ENCODE results near the gene GMEB1. TPM values are rescaled to one million over a fixed set of nuclear protein-coding genes. Genes with fewer than 3 reads are reported as not detected.
A peak's percentile ranks its signal among the peaks of the same experiment; 100 is the strongest.

Gene GMEB1
- total RNA-seq, 1 experiment from 2014 or later: 5.2 TPM

- Histone ChIP-seq H3K9ac (ENCODE audit: low read length) (peak overlapping the region; percentile 98), H3K36me3 (ENCODE audit: low read depth, low read length) (peaks cover 38% of the 10 kb centered on the region), H4K20me1 (ENCODE audit: low read length) (peaks cover 38% of the 10 kb centered on the region), H3K9me3 (ENCODE audit: low read length) (no peaks in the 10 kb centered on the region), H3K27ac (ENCODE audit: low read length) (peak overlapping the region; percentile 70), H3K27me3 (ENCODE audit: low read length) (no peaks in the 10 kb centered on the region), H3K9me2 (replicated peaks; ENCODE audit: low read length) (no peaks in the 10 kb centered on the region), H2AFZ (ENCODE audit: low read length) (peak overlapping the region; percentile 70), H3K4me2 (ENCODE audit: low read length) (peak overlapping the region; percentile 83), H3F3A (ENCODE audit: low read length, unreplicated experiment) (no peaks in the 10 kb centered on the region), H3K4me1 (ENCODE audit: insufficient read depth, low read length) (peaks cover 21% of the 10 kb centered on the region), H3K4me3 (ENCODE audit: low read length) (peak overlapping the region; percentile 90), H3K79me2 (ENCODE audit: low read length) (peaks cover 58% of the 10 kb centered on the region)
- ChIA-PET POLR2A (ENCODE audit: unreplicated experiment) (interaction anchor here (0.8 to 1.3 kb wide), 5 partner anchors 13 to 875 kb away, joined by 4 to 32 read pairs (median 4); partner anchors contain the start of genes GMEB1, RNU11 and TAF12), CTCF (interaction anchor here (0.5 to 1.2 kb wide), 18 partner anchors 9 to 483 kb away, joined by 3 to 29 read pairs (median 6); partner anchors contain the start of gene TAF12)
- peak; percentile 9 for ATAC-seq
- peak; percentile 41 for DNase-seq
- intact Hi-C loops (cut with micrococcal nuclease): loop anchor here (2.0 kb wide), 1 partner anchor 89 kb away; the partner anchor contains the start of gene RNU11
- BruUV-seq (replicated peaks): TSS peak; percentile 37
- TF ChIP-seq EZH2 (IDR thresholded peaks at IDR 0.05; ENCODE audit: low read length, unreplicated experiment) (no peak), CTCF (conservative IDR thresholded peaks at IDR 0.05; ENCODE audit: low read depth, low read length) (no peak), EZH2phosphoT487 (IDR thresholded peaks at IDR 0.05; ENCODE audit: borderline replicate concordance, low read length) (no peak)
Observed at GRCh38 chr1:28737307-28738132, 68.9 kb downstream of the GMEB1 start.

GRCh38 chr1:28740118-28740517, 71.5 kb downstream of the GMEB1 start:
- ATAC-seq (no peak), DNase-seq (no peak)
- no TSS peak for BruUV-seq (replicated peaks)
- Histone ChIP-seq H3K4me1 (ENCODE audit: insufficient read depth, low read length) (peaks cover 24% of the 10 kb centered on the region), H4K20me1 (ENCODE audit: low read length) (peaks cover 54% of the 10 kb centered on the region), H3K27me3 (ENCODE audit: low read length) (no peaks in the 10 kb centered on the region), H3F3A (ENCODE audit: low read length, unreplicated experiment) (no peaks in the 10 kb centered on the region), H2AFZ (ENCODE audit: low read length) (no peak overlapping the region), H3K79me2 (ENCODE audit: low read length) (peaks cover 84% of the 10 kb centered on the region), H3K27ac (ENCODE audit: low read length) (no peak overlapping the region), H3K9me2 (replicated peaks; ENCODE audit: low read length) (no peaks in the 10 kb centered on the region), H3K9me3 (ENCODE audit: low read length) (no peaks in the 10 kb centered on the region), H3K4me2 (ENCODE audit: low read length) (peak overlapping the region; percentile 83), H3K4me3 (ENCODE audit: low read length) (peak overlapping the region; percentile 90; the same call in 1 of the 2 replicates), H3K9ac (ENCODE audit: low read length) (no peak overlapping the region), H3K36me3 (ENCODE audit: low read depth, low read length) (peaks cover 59% of the 10 kb centered on the region)
- intact Hi-C loops (cut with micrococcal nuclease): no loop called here
- POLR2A ChIA-PET (ENCODE audit: unreplicated experiment): no interaction called here
- CTCF ChIA-PET: no interaction called here
- TF ChIP-seq EZH2 (IDR thresholded peaks at IDR 0.05; ENCODE audit: low read length, unreplicated experiment): no peak
- no peak for TF ChIP-seq CTCF (conservative IDR thresholded peaks at IDR 0.05; ENCODE audit: low read depth, low read length)
- TF ChIP-seq EZH2phosphoT487 (IDR thresholded peaks at IDR 0.05; ENCODE audit: borderline replicate concordance, low read length): no peak

GRCh38 chr1:28744184-28744583, 75.6 kb downstream of the GMEB1 start:
- no peak overlapping the region for H3K4me3 ChIP-seq (ENCODE audit: low read length)
- no peaks in the 10 kb centered on the region for H3F3A ChIP-seq (ENCODE audit: low read length, unreplicated experiment)
- POLR2A ChIA-PET (ENCODE audit: unreplicated experiment): no interaction called here
- no peak for DNase-seq
- CTCF ChIA-PET: no interaction called here
- no peak overlapping the region for H3K9ac ChIP-seq (ENCODE audit: low read length)
- no peaks in the 10 kb centered on the region for H3K9me3 ChIP-seq (ENCODE audit: low read length)
- H2AFZ ChIP-seq (ENCODE audit: low read length): no peak overlapping the region
- H3K36me3 ChIP-seq (ENCODE audit: low read depth, low read length): peaks cover 65% of the 10 kb centered on the region
- ATAC-seq: no peak
- no peaks in the 10 kb centered on the region for H3K9me2 ChIP-seq (replicated peaks; ENCODE audit: low read length)
- H4K20me1 ChIP-seq (ENCODE audit: low read length): peaks cover 73% of the 10 kb centered on the region
- no peak overlapping the region for H3K27ac ChIP-seq (ENCODE audit: low read length)
- H3K79me2 ChIP-seq (ENCODE audit: low read length): peaks cover 100% of the 10 kb centered on the region
- intact Hi-C loops (cut with micrococcal nuclease): no loop called here
- no TSS peak for BruUV-seq (replicated peaks)
- no peaks in the 10 kb centered on the region for H3K27me3 ChIP-seq (ENCODE audit: low read length)
- peaks cover 19% of the 10 kb centered on the region for H3K4me1 ChIP-seq (ENCODE audit: insufficient read depth, low read length)
- peak overlapping the region; percentile 0; the same call in 1 of the 2 replicates for H3K4me2 ChIP-seq (ENCODE audit: low read length)
- no peak for TF ChIP-seq EZH2 (IDR thresholded peaks at IDR 0.05; ENCODE audit: low read length, unreplicated experiment)
- TF ChIP-seq EZH2phosphoT487 (IDR thresholded peaks at IDR 0.05; ENCODE audit: borderline replicate concordance, low read length): no peak
